Measurements from ENCODE around the gene EPHB2.

GRCh38 chr1:22662318-22662717 is 48.3 kb upstream of the EPHB2 start:
- TF ChIP-seq POLR2AphosphoS5 (IDR thresholded peaks at IDR 0.05; ENCODE audit: low read depth, low read length) (no peak), TAF1 (IDR thresholded peaks at IDR 0.05; ENCODE audit: borderline replicate concordance, insufficient read depth, low read length) (no peak), SIN3A (IDR thresholded peaks at IDR 0.05; ENCODE audit: borderline replicate concordance, insufficient read depth, low read length) (no peak)

Data from PFSK-1 (cell line).